ENCODE measurements around the gene PACRG. TPM values are rescaled to one million over a fixed set of nuclear protein-coding genes. Genes with fewer than 3 reads are reported as not detected.

PACRG gene
- total RNA-seq, 1 experiment from 2014 or later, result 0.44 TPM

GRCh38 chr6:162875070-162875469 lies 147.3 kb downstream of the PACRG start:
- CTCF ChIA-PET, result no interaction called here
- Mint-ChIP-seq H3K4me3 (no peak overlapping the region), H3K9me3 (peaks cover 14% of the 10 kb centered on the region), H3K27ac (no peak overlapping the region), H3K4me1 (no peaks in the 10 kb centered on the region), H3K36me3 (no peaks in the 10 kb centered on the region; the same call in 1 of the 2 replicates), H3K27me3 (ENCODE audit: low read depth) (no peaks in the 10 kb centered on the region)
- TF ChIP-seq ATF6 (CRISPR knock-in tag; IDR thresholded peaks at IDR 0.05), result no peak
- no peak for TF ChIP-seq FOXP1 (CRISPR knock-in tag; IDR thresholded peaks at IDR 0.05; ENCODE audit: borderline replicate concordance)
- TF ChIP-seq HMGXB4 (CRISPR knock-in tag; IDR thresholded peaks at IDR 0.05), result no peak
- TF ChIP-seq ZSCAN18 (CRISPR knock-in tag; IDR thresholded peaks at IDR 0.05), result no peak
- no peak for TF ChIP-seq SMAD3 (CRISPR knock-in tag; IDR thresholded peaks at IDR 0.05; ENCODE audit: borderline replicate concordance)
- no peak for TF ChIP-seq AR (CRISPR knock-in tag; IDR thresholded peaks at IDR 0.05)
- no peak for TF ChIP-seq CDX4 (CRISPR knock-in tag; IDR thresholded peaks at IDR 0.05; ENCODE audit: borderline replicate concordance)
- TF ChIP-seq JAZF1 (CRISPR knock-in tag; IDR thresholded peaks at IDR 0.05), result no peak
- TF ChIP-seq JUN (CRISPR knock-in tag; IDR thresholded peaks at IDR 0.05), result no peak
- no peak for TF ChIP-seq ZNF317 (CRISPR knock-in tag; IDR thresholded peaks at IDR 0.05; ENCODE audit: borderline replicate concordance, low read depth)
- no peak for TF ChIP-seq ZNF219 (CRISPR knock-in tag; IDR thresholded peaks at IDR 0.05; ENCODE audit: borderline replicate concordance)
- TF ChIP-seq ESRRA (CRISPR knock-in tag; IDR thresholded peaks at IDR 0.05; ENCODE audit: borderline replicate concordance), result no peak
- TF ChIP-seq FOXK1 (CRISPR knock-in tag; IDR thresholded peaks at IDR 0.05), result no peak
- TF ChIP-seq E2F4 (CRISPR knock-in tag; IDR thresholded peaks at IDR 0.05; ENCODE audit: borderline replicate concordance, low read depth), result no peak
- no peak for TF ChIP-seq ZNF232 (CRISPR knock-in tag; IDR thresholded peaks at IDR 0.05)
- no peak for DNase-seq (ENCODE audit: low spot score)
- POLR2A ChIA-PET, result no interaction called here
- ATAC-seq, result no peak
